Loucy (cell line): ENCODE results near the gene KRTAP21-3.
"Not testable (repeated sequence)": the region's sequence is repeated elsewhere in the genome, so short reads cannot be mapped to it uniquely, and the experiment has no call there.

Experiments used
- H2AFZ ChIP-seq: fragments of 200-600 bp; sonication (generic); 2 replicates; pipeline ENCODE4 v1.6.0; 2016; ENCODE audit warnings: antibody characterized with exemption, mild to moderate bottlenecking, low read length, moderate library complexity
- H3F3A ChIP-seq: fragments of 200-600 bp; 2 replicates; pipeline ENCODE4 v1.6.0; 2016; ENCODE audit warnings: antibody characterized with exemption, low read depth, mild to moderate bottlenecking
- H3K27me3 ChIP-seq: fragments of 200-600 bp; sonication (generic); 2 replicates; pipeline ENCODE4 v1.6.1; 2014; ENCODE audit warnings: low read length, mild to moderate bottlenecking; ENCODE audit not compliant: insufficient read depth, poor library complexity, severe bottlenecking
- H3K36me3 ChIP-seq: fragments of 200-600 bp; sonication (generic); 2 replicates; pipeline ENCODE4 v1.6.1; 2016; ENCODE audit warnings: low read length; ENCODE audit not compliant: insufficient read depth
- H3K4me1 ChIP-seq: fragments of 200-600 bp; sonication (generic); 2 replicates; pipeline ENCODE4 v1.5.1; 2014; ENCODE audit warnings: low read length, mild to moderate bottlenecking; ENCODE audit not compliant: insufficient read depth, poor library complexity, severe bottlenecking
- H3K4me2 ChIP-seq: fragments of 200-600 bp; sonication (generic); 2 replicates; pipeline ENCODE4 v1.6.0; 2014; ENCODE audit warnings: antibody characterized with exemption, low read length, low read depth, mild to moderate bottlenecking; ENCODE audit not compliant: poor library complexity, severe bottlenecking
- H3K4me3 ChIP-seq: fragments of 200-600 bp; sonication (generic); 2 replicates; pipeline ENCODE4 v1.5.1; 2014; ENCODE audit warnings: low read length, mild to moderate bottlenecking, mixed read lengths; ENCODE audit not compliant: poor library complexity, severe bottlenecking
- H3K79me2 ChIP-seq: fragments of 200-600 bp; sonication (generic); 2 replicates; pipeline ENCODE4 v1.6.1; 2014; ENCODE audit warnings: low read length; ENCODE audit not compliant: insufficient read depth
- H3K9ac ChIP-seq: fragments of 200-600 bp; sonication (generic); 2 replicates; pipeline ENCODE4 v1.6.0; 2014; ENCODE audit warnings: mild to moderate bottlenecking, low read depth, low read length, moderate library complexity; ENCODE audit not compliant: poor library complexity, severe bottlenecking
- H3K9me2 ChIP-seq: fragments of 200-600 bp; sonication (generic); replicated peaks from 2 replicates; pipeline ENCODE4 v1.6.1; 2016; ENCODE audit warnings: low read depth, low read length, mixed read lengths
- H3K9me3 ChIP-seq: fragments of 200-600 bp; sonication (generic); 2 replicates; pipeline ENCODE4 v1.6.1; 2014; ENCODE audit warnings: mild to moderate bottlenecking, antibody characterized with exemption, low read length, low read depth; ENCODE audit not compliant: insufficient read depth
- H4K20me1 ChIP-seq: fragments of 200-600 bp; sonication (generic); 2 replicates; pipeline ENCODE4 v1.6.0; 2014; ENCODE audit warnings: antibody characterized with exemption, low read length, mild to moderate bottlenecking; ENCODE audit not compliant: insufficient read depth, poor library complexity, severe bottlenecking
- CTCF ChIP-seq: fragments of 200-600 bp; sonication (generic); conservative IDR thresholded peaks from 2 replicates; pipeline ENCODE4 v1.5.1; 2014; ENCODE audit warnings: mild to moderate bottlenecking, antibody characterized with exemption, low read length
- EZH2phosphoT487 ChIP-seq: fragments of 200-600 bp; IDR thresholded peaks from 2 replicates; pipeline ENCODE4 v1.6.1; 2018; ENCODE audit warnings: antibody characterized with exemption, mild to moderate bottlenecking, moderate library complexity, borderline replicate concordance

KRTAP21-3 gene

GRCh38 chr21:30718239-30718909, at the start of gene KRTAP21-3:
TSS of gene KRTAP21-3 (minus strand) at chr21:30718777. CDS start at chr21:30718759, 18 bp downstream.
- TF ChIP-seq EZH2phosphoT487 = no peak
- TF ChIP-seq CTCF = no peak
- Histone ChIP-seq H3K4me1 (no peaks in the 10 kb centered on the region), H2AFZ (no peak within 1 kb of the TSS), H4K20me1 (no peaks in the 10 kb centered on the region), H3K9me2 (no peaks in the 10 kb centered on the region), H3K79me2 (no peaks in the 10 kb centered on the region), H3K4me3 (no peak within 1 kb of the TSS), H3K4me2 (no peak within 1 kb of the TSS), H3K9ac (no peak within 1 kb of the TSS), H3K36me3 (no peaks in the 10 kb centered on the region), H3F3A (no peaks in the 10 kb centered on the region), H3K27me3 (no peaks in the 10 kb centered on the region), H3K9me3 (no peaks in the 10 kb centered on the region)

GRCh38 chr21:30760776-30761175, 42.2 kb upstream of the KRTAP21-3 start:
- H3K4me2 ChIP-seq = no peak overlapping the region
- no peaks in the 10 kb centered on the region for H3K4me1 ChIP-seq
- no peaks in the 10 kb centered on the region for H3K27me3 ChIP-seq
- H3K79me2 ChIP-seq = no peaks in the 10 kb centered on the region
- no peak for TF ChIP-seq CTCF
- TF ChIP-seq EZH2phosphoT487 = no peak
- H2AFZ ChIP-seq = no peak overlapping the region
- peaks cover 5% of the 10 kb centered on the region; the same call in 1 of the 2 replicates for H3K9me3 ChIP-seq
- H3K4me3 ChIP-seq = no peak overlapping the region
- no peak overlapping the region for H3K9ac ChIP-seq
- H4K20me1 ChIP-seq = no peaks in the 10 kb centered on the region
- no peaks in the 10 kb centered on the region for H3F3A ChIP-seq
- no peaks in the 10 kb centered on the region for H3K9me2 ChIP-seq
- no peaks in the 10 kb centered on the region for H3K36me3 ChIP-seq

- Histone ChIP-seq H3K4me3 (no peak overlapping the region), H4K20me1 (no peaks in the 10 kb centered on the region), H3K27me3 (no peaks in the 10 kb centered on the region), H3K9me3 (peaks cover 5% of the 10 kb centered on the region; the same call in 1 of the 2 replicates), H3F3A (no peaks in the 10 kb centered on the region), H2AFZ (no peak overlapping the region), H3K4me2 (no peak overlapping the region), H3K9me2 (no peaks in the 10 kb centered on the region), H3K79me2 (no peaks in the 10 kb centered on the region), H3K9ac (no peak overlapping the region), H3K4me1 (no peaks in the 10 kb centered on the region), H3K36me3 (no peaks in the 10 kb centered on the region)
- TF ChIP-seq CTCF = no peak
- TF ChIP-seq EZH2phosphoT487 = no peak
Observed at GRCh38 chr21:30758306-30758705, 39.7 kb upstream of the KRTAP21-3 start.

- H3K79me2 ChIP-seq, H3K9me3 ChIP-seq, H3K27me3 ChIP-seq: not testable (repeated sequence)
Observed at GRCh38 chr21:30755328-30755727, 36.8 kb upstream of the KRTAP21-3 start, which contains the start of gene KRTAP21-1. TSS of gene KRTAP21-1 (minus strand) at chr21:30755428. CDS start at chr21:30755378, 50 bp downstream.

More at GRCh38 chr21:30755328-30755727, 36.8 kb upstream of the KRTAP21-3 start, which contains the start of gene KRTAP21-1:
- not testable (repeated sequence) for H2AFZ ChIP-seq, H3F3A ChIP-seq, H3K36me3 ChIP-seq, H3K4me3 ChIP-seq, H4K20me1 ChIP-seq, H3K9me2 ChIP-seq, H3K9ac ChIP-seq, H3K4me1 ChIP-seq, H3K4me2 ChIP-seq
